Heart right ventricle (tissue), 16 donors: ENCODE data around the gene TMIE. TPM values are rescaled to one million over a fixed set of nuclear protein-coding genes. Genes with fewer than 3 reads are reported as not detected.

ENCODE experiments used
- ATAC-seq, 8 donors: fragments of 200-7000 bp; cut with Tn5 transposase; one replicate each; pipeline ENCODE4 v1.9.1; 2020; ENCODE audit warnings: mild to moderate bottlenecking in 8 of 8, moderate library complexity in 8 of 8, moderate number of reproducible peaks in 1 of 8
- DNase-seq, 2 donors: peaks; one replicate each; pipeline ENCODE4 v3.0.0-alpha.2; 2020
- H3K27ac ChIP-seq, 10 donors: fragments of 200-600 bp; sonication (generic) in 2 of 10; one replicate each; pipeline versions ENCODE4 v1.5.0 to v1.8.0; 2020 to 2022; ENCODE audit warnings: mild to moderate bottlenecking in 3 of 10
- H3K27me3 ChIP-seq, 7 donors: fragments of 200-600 bp; one replicate each; pipeline ENCODE4 v1.8.0; 2021 to 2022; ENCODE audit warnings: mild to moderate bottlenecking in 2 of 7
- H3K36me3 ChIP-seq, 9 donors: fragments of 200-600 bp; sonication (generic) in 1 of 9; one replicate each; pipeline versions ENCODE4 v1.5.0 to v1.8.0; 2020 to 2022; ENCODE audit warnings: mild to moderate bottlenecking in 2 of 9
- H3K4me1 ChIP-seq, 9 donors: fragments of 200-600 bp; sonication (generic) in 1 of 9; one replicate each; pipeline versions ENCODE4 v1.5.0 to v1.8.0; 2020 to 2022; ENCODE audit warnings: mild to moderate bottlenecking in 4 of 9
- H3K4me3 ChIP-seq, 10 donors: fragments of 200-600 bp; sonication (generic) in 2 of 10; one replicate each; pipeline versions ENCODE4 v1.5.0 to v1.8.0; 2020 to 2022; ENCODE audit warnings: mild to moderate bottlenecking in 7 of 10, moderate library complexity in 2 of 10
- H3K9me3 ChIP-seq, 11 donors: fragments of 200-600 bp in 10 of 11; sonication (generic) in 2 of 11; one replicate each; pipeline versions ENCODE4 v1.5.0 to v1.8.0; 2013 to 2022; ENCODE audit warnings: mild to moderate bottlenecking in 2 of 11, control low read depth in 1 of 11, moderate library complexity in 1 of 11
- CTCF ChIP-seq, 9 donors: fragments of 200-600 bp; sonication (generic) in 2 of 9; IDR thresholded peaks; one replicate each; pipeline versions ENCODE4 v1.5.0 to v1.8.0; 2021 to 2022; ENCODE audit warnings: antibody characterized with exemption in 9 of 9, mild to moderate bottlenecking in 5 of 9, moderate library complexity in 1 of 9
- WGBS, 2 donors: extraction: QIAGEN DNeasy Blood & Tissue Kit; methylation state at CpG; one replicate each; pipeline ENCODE4 v1.1.7; 2013; ENCODE audit warnings: inconsistent platforms in 1 of 2; 5-methylcytosine and 5-hydroxymethylcytosine counted together
- intact Hi-C, 10 donors: fragments of 100-400 bp; cut with DNase I; formaldehyde crosslinking; loops; one replicate each; pipeline versions ENCODE4 v1.11.1 to v1.14.2; 2022
- polyA plus RNA-seq, 2 donors: library from polyadenylated mRNA; stranded (reverse); fragments of 200-250 nt; gene quantifications; one replicate each; pipeline ENCODE4 v1.2.3, GENCODE V29; 2013
- total RNA-seq, 10 donors: library from RNA; stranded (reverse); fragmentation: NEBNext Ultra II Directional in 3 of 10; extraction: Animal tissue kit (Norgen Biotek cat#: 25700) in 3 of 10; gene quantifications; one replicate each; pipeline versions ENCODE4 v1.2.1 to v1.2.4, GENCODE V29; 2021 to 2023
- donor health status: Arrhythmogenic right ventricular cardiomyopathy.
- donor health status: ischemic (EF 13 %, LVEDD 7.1; RV severe dilation, severe dysfunction).
- donor health status: healthy with polysubstance abuse.
- donor health status: DM: no; HTN: yes; CAD: no.
- donor health status: DM: no; HTN: no; CAD: no.
- donor health status: ischemic (EF 25% LVEDD 6.9; RV normal size, moderate dysfunction).
- donor health status: ischemic (EF 25% LVEDD 5.7; RV mildly dilated, moderate dysfunction).
- donor health status: healthy.
- donor health status: DM: yes; HTN: yes; CAD: no.
- donor health status: Ischemic cardiomyopathy.
- donor health status: ischemic (EF 35%, LVEDD 5.7; RV mildly dilated, moderate dysfunction).
- donor health status: nonischemic (EF 11% LVEDD 7.7; RV severe dilation, severe dysfunction).
- donor health status: DM: yes; HTN: yes; CAD: no.
- donor health status: PGD.
- donor health status: ischemic (EF 29% LVEDD 5.4; RV normal size, mild dysfunction).
- donor health status: nonischemic (EF 23%, LVEDD 6.1; RV moderate dilation, normal function).

Gene TMIE
- total and polyA plus RNA-seq, 12 donors, result 0.21 to 1.2 (median 0.48) TPM; not detected in 1

GRCh38 chr3:46756642-46757041, 55.5 kb downstream of the TMIE start:
- intact Hi-C loops, result no loop called here
- no peak for ATAC-seq

GRCh38 chr3:46759239-46760167, 58.3 kb downstream of the TMIE start:
- no peaks in the 10 kb centered on the region for H3K36me3 ChIP-seq
- H3K4me3 ChIP-seq, result no peak overlapping the region
- peaks cover 0 to 7% (median 0%) of the 10 kb centered on the region in 9 donors for H3K4me1 ChIP-seq
- no peak for TF ChIP-seq CTCF (IDR thresholded peaks at IDR 0.05)
- intact Hi-C loops, result no loop called here
- DNase-seq (no peak), ATAC-seq (no peak)
- 65 to 68% methylated on average over 5 of the region's 5 CpGs for WGBS, 2 donors
- peaks cover 0 to 21% (median 3%) of the 10 kb centered on the region in 11 donors for H3K9me3 ChIP-seq
- H3K27me3 ChIP-seq, result no peaks in the 10 kb centered on the region
- H3K27ac ChIP-seq, result no peak overlapping the region

More at GRCh38 chr3:46756642-46757041, 55.5 kb downstream of the TMIE start:
- no peak for TF ChIP-seq CTCF (IDR thresholded peaks at IDR 0.05)
- 89 to 95% methylated on average over 17 to 31 of the region's 31 CpGs for WGBS, 2 donors
- Histone ChIP-seq H3K4me3 (no peak overlapping the region), H3K36me3 (no peaks in the 10 kb centered on the region), H3K27me3 (no peaks in the 10 kb centered on the region), H3K27ac (no peak overlapping the region), H3K9me3 (no peaks in the 10 kb centered on the region), H3K4me1 (peaks cover 0 to 7% (median 0%) of the 10 kb centered on the region in 9 donors)
- DNase-seq, result no peak

Other genes starting within 250 kb of the TMIE start
- gene LTF, start 236.5 kb upstream of the TMIE start, total RNA-seq, result 1 to 10 TPM; 1.7 to 7.7 (median 3.1) TPM
- 1 to 10 TPM; 2.6 to 3.0 TPM for gene LTF, start 236.5 kb upstream of the TMIE start, polyA plus RNA-seq
- gene RTP3, start 203.4 kb upstream of the TMIE start, total RNA-seq, result not detected
- gene RTP3, start 203.4 kb upstream of the TMIE start, polyA plus RNA-seq, result not detected
- gene LRRC2, start 135.1 kb upstream of the TMIE start, total RNA-seq, result 100 to 1,000 TPM; 103 to 163 (median 128) TPM
- 10 to 100 TPM; 10.7 to 49.8 TPM for gene LRRC2, start 135.1 kb upstream of the TMIE start, polyA plus RNA-seq
- under 1 TPM in 1 of 10 donors, not detected in 9; 0.19 TPM for gene FAM240A, start 88.9 kb upstream of the TMIE start, total RNA-seq
- not detected for gene FAM240A, start 88.9 kb upstream of the TMIE start, polyA plus RNA-seq
- gene ALS2CL, start 7.7 kb upstream of the TMIE start, total RNA-seq, result 10 to 100 TPM; 16.3 to 41.6 (median 21.6) TPM
- gene ALS2CL, start 7.7 kb upstream of the TMIE start, polyA plus RNA-seq, result 100 to 1,000 TPM in 1 of 2 donors, 10 to 100 TPM in 1; 15.6 to 102 TPM
- gene PRSS50, start 16.5 kb downstream of the TMIE start, total RNA-seq, result under 1 TPM in 8 of 10 donors, not detected in 2; 0.09 to 0.37 (median 0.25) TPM
- gene PRSS50, start 16.5 kb downstream of the TMIE start, polyA plus RNA-seq, result under 1 TPM; 0.43 to 0.88 TPM
- 1,000 to 10,000 TPM; 5,377 to 9,904 (median 7,431) TPM for gene MYL3, start 162.1 kb downstream of the TMIE start, total RNA-seq
- gene MYL3, start 162.1 kb downstream of the TMIE start, polyA plus RNA-seq, result 1,000 to 10,000 TPM; 7,541 to 8,578 TPM
- gene PTH1R, start 176.3 kb downstream of the TMIE start, total RNA-seq, result 10 to 100 TPM in 2 of 10 donors, 1 to 10 TPM in 8; 1.5 to 18.5 (median 3.0) TPM
- gene PTH1R, start 176.3 kb downstream of the TMIE start, polyA plus RNA-seq, result 10 to 100 TPM; 12.8 to 89.8 TPM